IPS DF 19.7 (cell line): ENCODE data around the gene SLC66A2.

Experiments
- DNase-seq: peaks from one replicate; pipeline ENCODE4 v3.0.0-alpha.2; 2013; ENCODE audit warnings: low read depth, low spot score

SLC66A2 gene

DNA sequence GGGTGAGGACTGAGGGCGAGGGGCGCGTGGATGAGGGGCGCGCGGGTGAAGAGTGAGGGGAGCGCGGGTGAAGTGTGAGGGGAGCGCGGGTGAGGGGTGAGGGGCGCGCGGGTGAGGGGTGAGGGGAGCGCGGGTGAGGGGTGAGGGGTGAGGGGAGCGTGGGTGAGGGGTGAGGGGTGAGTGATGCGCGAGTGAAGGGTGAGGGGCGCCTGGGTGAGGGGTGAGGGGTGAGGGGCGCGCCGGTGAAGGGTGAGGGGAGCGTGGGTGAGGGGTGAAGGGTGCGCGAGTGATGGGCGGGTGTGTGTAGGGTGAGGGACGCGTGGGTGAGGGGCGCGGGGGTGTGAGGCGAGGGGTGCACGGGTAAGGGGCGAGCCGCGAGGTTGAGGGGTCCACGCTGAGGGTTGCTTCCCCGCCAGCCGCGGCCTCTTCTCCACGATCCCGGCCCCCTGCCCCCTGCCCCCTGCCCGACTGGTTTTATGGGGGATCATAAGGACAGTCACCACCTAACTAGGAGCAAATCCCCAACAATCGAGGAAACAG lies 1.1 kb upstream of the SLC66A2 start:
- DNase-seq: no peak

DNA sequence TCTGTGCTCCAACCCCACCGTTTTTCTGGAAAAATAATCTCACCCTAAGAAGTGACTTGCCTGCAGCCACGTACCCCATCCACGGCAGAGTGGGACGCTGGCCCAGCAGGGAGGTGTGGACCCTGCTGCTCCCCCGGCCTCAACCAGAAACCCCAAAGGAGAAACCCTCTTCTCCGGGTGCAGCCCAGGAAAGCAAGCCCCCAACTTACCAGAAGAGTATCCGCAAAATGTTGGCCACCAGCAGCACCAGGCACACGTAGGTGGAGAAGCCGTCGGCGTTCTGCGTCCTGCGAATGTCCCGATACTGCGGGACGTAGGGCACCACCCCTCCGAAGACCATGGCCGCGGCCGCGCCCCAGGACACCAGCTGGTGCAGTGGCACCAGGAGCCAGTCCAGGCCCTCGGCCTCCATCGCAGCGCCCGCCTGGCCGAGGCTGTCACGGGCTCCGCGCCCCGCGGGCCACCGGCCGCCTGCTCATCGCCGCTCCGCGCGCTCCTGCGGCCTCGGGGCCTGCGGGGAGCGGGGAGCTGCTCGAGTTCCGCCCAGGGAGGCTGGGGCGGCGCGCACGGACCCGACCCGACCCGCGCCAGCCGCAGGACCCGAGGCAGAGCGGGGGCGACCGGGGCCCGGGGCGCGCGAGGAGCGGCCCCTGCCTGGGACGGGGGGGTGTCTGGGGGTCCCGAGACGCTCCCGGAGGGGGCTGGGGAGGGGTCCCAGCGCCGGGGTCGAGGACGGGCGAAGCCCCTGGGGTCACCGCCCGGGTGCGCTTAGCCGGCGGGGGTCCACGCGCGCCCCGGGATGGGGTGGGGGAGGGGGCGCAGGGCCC lies 725 bp downstream of the SLC66A2 start:
- DNase-seq: no peak

DNA sequence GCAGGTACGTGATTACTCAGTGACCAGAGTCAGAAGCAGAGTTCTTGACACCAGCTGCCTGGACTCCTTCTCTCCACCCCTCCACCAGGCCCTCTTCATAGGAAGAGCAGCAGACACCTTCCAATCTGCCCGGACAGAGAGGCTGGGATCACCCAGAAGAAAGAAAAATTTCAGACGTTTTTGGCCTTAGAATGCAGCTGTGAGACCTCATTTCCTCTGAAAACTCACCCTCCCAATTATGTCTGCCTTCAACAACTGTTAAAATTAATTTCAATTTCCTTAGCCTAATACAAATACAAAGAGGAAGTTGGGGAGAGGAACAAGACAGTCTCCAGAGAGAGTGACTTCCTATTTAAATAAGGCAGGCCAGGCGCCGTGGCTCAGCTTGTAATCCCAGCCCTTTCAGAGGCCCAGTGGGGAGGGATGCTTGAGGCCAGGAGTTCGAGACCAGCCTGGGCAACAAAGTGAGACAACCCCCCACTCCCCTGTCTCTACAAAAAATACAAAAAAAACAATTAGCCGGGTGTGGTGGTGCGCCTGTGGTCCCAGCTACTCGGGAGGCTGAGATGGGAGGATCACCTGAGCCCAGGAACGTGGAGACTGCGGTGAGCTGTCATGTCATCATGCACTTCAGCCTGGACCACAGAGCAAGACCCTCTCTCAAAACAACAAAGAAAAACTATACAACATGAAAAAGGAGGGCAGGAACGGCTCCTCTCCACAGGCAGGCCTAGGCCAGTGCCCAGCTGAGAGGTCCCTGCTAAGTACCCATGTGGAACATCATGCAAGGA lies 1.6 kb downstream of the SLC66A2 start:
- no peak for DNase-seq

DNA sequence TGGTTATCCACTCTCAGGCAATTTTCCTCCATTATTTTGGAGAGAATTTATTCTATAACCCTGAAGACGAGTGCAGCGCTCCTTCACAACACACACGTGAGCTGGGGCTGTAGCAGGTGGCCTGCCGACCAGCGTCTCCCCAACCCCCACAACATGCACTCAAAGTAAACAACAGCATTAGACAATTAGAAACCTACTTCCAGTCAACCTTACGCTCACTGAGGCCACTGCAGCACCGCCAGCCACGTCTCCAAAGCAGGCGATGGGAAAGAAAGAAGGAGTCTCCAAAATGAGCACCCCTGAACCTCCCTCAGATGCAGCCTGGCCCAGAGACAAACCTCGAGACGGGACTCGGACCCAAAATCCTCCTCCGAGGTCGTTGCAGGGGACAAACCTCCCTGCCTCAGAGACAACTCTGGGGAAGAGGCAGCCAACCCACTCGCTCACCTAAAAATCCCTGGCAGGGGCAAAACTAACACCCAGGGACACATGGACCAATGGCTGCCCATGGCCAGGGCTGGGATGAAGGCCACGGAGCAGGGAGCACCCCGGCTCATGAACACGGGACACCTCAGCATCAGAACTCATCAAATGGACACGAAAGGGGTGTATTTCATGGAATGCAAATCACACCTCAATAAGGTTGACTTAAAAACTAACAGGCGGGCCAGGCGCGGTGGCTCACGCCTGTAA lies 2.6 kb downstream of the SLC66A2 start:
- no peak for DNase-seq

DNA sequence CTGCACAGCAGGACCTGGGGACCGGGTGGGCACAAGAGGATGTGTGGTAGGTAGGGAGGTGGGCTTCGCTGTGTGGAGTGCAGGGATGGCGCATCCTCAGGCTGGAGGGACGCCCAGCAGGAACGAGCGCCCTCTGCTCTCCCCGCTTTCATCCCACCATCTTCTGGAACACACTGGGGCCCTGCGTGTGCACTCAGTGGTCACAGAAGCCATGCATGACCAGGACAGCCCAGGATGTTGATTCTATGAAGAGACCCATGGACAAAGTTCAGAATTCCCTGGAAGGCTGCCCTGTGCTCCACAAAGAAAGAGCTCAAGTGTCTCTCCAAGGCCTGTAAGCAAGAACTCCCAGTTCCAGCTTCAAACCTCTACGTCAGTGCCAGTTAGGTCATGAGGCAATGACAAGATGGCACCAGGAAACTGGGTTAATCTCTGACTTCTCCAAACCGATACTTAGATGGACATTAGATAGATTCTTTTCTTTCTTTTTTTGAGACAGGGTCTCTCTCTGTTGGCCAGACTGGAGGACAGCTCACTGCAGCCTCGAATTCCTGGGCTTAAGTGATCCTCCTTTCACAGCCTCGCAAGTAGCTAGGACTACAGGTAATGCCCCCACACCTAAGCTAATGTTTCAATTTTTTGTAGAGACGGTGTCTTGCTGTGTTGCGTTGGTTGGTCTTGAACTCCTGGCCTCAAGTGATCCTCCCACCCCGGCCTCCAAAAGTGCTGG lies 3.4 kb downstream of the SLC66A2 start:
- no peak for DNase-seq

DNA sequence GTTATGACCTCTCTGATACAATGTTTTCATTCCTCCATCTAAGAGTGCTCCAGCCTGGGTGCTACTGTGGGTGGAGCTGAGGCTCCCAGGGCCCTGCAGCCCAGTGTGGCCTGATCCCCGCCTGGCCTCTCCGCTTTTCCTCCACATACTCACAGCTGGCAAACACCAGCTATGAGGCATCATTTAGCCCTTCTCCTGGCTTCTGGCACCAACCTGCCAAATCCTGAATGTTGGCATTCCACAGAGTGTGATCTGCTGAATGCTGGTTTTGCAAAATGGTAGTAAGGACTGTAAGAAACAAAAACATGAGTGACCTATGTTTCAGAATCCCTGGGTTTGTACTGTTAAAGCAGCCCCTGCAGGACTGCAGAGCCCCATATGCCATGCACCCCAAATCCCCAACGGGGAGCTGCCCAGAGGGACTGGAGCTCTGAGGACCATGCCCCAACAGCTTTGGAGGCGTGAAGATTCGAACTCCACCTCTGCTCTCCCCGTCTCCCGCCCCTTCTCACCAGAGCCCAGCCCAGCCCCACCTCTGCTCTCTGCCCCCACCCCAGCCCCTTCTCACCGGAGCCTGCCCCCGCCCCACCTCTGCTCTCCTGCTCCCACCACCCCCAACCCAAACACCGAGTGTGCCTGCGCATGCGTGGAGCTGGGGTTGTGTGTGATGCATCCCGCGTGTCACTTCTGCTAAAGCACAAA lies 4.2 kb downstream of the SLC66A2 start:
- no peak for DNase-seq

DNA sequence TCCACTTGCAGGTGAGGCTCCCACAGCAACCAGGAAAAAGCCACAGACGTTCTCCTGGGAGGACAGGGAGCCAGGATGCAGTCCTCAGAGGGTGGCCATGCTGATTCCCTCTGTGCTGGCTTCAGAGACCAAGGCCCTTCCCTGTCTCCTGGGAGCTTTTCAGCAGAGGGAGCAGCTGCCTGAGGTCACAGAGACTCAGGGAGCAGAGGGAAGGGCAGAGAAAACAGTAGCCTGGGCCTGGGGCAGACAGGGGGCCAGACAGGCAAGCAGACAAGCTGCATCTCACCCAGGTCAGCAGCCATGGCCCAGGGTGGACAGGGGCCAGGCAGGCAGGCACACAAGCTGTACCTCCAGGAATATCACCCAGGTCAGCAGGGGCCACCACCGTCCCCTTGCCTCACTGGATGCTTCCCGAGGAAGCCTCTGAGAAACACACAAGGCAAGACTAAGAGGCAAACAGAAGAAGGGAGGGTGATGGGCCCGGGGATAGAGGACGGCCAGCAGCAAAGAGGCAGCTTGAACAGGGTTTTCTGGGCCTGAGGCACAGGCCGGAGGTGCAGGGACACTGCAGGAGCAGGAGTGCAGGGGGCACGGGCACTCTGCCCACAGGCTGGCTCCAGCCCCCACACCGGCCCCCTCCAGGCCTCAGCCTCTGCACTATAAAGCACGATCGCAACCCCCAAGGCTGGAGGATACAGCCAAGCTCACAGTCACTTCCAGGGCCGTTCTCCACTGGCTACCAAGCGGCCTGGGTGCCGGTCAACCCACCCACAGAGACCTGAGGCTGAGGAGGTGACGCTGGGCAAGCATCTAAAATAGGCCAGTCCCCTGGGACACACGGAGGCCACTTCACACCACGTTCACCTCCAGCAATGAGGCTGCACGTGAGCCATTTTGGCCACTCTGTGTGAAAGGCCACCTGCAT lies 6.1 kb downstream of the SLC66A2 start:
- DNase-seq: no peak

DNA sequence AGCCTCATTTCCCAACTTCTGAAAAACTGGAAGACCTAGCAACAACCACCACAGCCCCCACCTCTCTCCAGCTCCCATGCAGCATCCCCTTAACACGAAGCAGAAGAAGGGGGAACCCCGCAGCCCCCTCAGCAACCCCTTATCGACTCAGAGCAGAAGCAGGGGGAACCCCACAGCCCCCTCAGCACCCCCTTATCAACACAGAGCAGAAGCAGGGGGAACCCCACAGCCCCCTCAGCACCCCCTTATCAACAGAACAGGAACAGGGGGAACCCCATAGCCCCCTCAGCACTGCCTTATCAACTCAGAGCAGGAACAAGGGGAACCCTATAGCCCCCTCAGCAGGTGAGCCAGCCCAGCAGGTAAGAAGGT lies 6.7 kb downstream of the SLC66A2 start:
- DNase-seq: no peak

DNA sequence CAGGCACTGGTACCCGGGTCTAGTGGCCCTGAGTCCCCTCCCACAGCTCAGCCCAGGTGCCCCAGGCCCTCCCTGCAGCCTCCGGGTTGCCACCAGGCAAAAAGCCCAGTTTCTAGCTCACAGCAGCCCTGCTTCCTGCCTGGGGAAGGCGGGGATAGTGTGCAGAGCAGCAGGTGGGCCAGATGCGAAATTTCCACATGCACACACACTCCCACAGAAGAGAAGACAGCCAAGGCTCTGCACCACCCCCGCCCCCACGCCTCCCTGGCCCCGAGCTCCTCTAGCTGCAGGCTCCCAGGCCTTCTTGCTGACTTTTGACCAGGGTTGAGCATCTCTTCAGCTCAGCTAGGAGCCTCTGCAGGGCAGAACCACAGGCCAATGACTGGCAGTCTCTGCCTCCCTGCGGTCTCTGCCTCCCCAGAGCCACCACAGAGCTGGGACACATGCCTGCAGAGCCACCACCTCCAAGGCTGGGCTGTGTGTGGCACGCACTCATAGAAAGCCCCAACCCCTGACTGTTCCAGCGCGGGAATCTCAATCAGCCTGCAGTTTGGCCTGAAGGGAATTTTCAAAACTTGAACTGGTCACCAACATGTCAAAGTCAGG lies 7.2 kb downstream of the SLC66A2 start:
- DNase-seq: no peak

DNA sequence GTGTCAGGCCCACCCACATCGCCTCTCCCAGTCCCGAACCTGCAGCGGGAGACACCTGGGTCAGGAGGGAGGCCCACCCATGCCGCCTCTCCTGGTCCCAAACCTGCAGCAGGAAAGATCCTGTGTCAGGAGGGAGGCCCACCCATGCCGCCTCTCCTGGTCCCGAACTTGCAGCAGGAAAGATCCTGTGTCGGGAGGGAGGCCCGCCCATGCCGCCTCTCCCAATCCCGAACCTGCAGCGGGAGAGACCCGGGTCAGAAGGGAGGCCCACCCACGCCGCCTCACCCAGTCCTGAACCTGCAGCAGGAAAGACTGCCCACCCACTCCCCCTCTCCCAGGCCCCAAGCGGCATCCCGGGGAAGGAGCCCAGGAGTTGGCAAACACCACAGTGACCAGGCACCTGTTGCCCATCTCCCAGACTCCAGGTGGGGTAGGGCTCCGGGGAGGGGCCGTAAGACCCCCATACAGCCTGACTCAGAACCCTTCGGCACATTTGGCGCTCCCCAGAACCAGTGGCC lies 7.8 kb downstream of the SLC66A2 start:
- DNase-seq: no peak

DNA sequence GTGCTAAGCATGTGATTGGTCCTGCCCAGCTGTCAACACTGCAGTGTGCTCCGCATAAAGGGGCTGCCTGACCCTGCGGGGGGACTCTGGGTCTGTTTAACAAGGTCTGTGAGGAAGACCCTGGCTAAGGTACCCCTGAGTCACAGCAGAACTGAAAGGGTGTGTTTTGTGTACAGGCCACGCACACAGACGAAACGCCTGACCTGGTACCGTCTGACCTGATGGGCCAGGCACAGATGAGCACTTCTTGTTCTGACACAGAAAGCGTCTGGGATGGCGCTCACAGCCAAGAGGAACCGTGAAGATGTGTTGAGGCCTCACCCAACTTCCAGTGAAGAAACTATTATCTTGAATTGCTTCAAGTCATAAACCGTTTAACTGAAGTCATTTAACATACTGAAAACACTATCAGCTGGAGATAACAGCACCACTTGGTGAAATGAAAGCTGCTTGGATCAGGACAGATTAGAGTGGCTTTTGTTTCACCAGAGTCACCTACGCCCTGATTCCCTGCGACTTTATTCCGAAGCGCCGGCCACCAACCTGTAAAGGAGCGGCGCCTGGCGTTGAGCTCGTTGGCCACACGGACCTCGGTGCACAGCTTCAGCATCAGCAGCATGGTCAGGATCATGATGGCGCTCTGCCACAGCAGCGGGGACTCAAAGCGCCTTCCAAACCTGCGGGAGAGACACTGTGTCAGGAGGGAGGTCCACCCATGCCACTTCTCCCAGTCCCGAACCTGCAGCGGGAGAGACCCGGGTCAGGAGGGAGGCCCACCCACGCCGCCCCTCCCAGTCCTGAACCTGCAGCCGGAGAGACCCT lies 8.5 kb downstream of the SLC66A2 start:
- no peak for DNase-seq

DNA sequence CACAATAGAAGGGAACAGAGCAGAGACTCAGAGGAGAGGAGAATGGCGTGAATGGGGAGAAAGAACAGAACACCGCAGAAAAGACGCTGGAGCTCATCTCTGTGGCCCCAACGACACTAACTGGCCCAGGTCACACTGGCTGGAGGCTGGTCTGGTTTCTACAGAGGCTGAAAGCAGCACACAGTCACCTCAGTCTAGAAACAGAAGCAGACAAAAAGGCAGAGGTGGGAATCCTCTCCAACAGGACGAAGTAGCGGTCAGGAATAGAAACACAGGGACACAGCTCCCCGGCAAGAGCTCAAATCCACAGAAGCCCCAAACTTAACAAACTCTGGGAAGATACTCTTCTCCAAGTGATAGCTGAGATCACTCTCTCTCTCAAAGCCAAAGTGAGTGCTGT lies 9.2 kb downstream of the SLC66A2 start:
- DNase-seq: no peak

DNA sequence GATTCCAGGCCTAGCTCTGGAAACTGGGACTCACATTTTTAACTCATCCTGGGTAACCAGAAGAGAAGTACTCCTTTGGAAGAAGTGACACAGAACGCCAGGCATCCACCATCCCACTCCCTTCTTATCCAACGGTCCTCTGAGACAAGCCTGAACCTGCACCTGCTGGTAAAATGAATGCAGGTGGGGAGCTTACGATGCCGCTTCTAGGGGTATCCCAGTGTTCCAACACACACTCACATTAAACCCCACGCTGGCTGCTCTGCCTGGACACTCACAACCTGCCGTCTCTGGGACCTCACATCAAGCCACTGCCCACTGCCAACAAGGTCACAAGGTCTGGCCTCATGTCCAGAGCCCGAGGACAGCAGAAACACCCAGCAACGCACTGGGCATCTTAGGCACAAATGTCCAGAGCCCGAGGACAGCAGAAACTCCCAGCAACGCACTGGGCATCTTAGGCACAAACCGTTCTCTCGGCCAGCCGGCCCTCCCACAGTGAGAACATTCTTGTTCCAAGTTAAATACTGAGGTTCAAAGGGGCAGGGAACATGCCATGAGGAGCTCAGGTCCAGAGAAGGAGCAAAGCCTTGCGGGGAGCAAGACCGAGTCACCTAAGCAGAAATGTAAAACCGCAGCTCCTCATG lies 9.9 kb downstream of the SLC66A2 start:
- DNase-seq: no peak

DNA sequence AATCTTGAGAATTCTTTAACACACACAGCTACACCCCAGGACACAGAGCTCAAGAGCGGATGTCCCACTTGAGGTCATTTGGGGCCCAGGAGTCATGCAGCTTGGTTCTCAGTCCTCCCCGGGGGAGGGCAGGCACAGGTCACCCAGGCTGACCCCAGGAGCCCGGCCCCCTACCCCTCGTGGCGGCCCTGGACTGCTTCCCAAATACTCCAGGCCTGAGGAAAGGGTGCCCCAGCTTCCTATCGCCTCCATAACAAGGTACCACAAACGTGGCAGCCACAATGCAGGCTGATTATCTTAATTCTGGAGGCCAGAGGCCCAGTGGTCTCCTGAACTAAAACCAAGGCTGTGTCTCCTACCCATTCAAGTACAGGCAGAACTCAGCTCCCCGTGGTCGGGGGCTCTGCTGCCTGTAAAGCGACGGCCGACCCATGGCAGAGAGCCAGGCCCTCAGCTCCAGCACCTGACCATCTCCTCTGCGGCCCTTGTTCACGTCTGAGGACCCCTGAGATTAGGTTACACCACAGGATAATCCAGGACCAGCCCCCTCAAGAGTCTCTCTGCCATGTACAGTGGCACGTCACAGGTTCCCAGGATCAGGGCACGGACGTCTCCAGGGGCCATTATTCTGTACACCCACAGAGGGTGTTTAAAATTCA lies 10.5 kb downstream of the SLC66A2 start:
- DNase-seq: no peak

DNA sequence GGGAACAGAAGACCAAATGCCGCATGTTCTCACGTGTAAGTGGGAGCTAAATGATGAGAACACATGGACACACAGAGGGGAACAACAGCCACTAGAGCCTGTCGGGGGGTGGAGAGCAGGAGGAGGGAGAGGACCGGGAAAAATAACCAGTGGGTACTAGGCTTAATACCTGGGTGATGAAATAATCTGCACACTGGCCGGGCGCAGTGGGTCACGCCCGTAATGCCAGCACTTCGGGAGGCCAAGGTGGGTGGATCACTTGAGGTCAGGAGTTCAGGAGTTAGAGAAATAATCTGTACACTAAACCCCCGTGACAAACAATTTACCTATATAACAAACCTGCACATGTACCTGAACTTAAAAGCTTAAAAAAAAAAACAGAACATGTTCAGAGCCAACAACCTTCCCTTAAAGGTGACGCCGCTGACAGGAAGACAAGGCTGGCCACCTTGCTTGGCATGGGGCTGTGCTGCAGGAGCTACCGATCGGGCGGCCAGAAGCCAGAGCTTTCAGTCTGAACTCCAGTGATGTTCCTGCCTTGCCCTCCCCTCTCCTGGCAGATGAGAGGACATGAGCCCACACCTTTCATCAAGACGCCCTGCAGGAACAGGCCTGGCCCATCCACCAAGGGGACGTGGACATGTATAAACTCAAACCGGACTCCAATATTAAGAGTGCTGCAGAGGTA lies 11.2 kb downstream of the SLC66A2 start:
- DNase-seq: no peak

DNA sequence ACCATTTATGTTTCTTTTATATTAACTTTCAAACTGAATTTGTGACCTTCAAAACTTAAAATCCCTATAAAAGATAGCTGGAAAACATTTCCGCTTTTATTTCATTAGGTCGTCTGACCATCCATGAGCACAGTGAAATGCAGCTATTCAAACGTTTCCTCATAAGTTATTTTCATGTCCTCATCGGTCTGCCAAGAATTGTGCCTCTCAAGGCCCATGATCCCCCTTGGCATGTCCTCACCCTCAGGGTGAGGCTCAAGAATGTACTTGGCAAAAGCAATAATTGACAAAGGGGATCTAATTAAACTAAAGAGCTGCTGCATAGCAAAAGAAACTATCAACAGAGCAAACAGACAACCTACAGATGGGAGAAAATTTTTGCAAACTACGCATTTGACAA lies 12.4 kb downstream of the SLC66A2 start:
- no peak for DNase-seq

DNA sequence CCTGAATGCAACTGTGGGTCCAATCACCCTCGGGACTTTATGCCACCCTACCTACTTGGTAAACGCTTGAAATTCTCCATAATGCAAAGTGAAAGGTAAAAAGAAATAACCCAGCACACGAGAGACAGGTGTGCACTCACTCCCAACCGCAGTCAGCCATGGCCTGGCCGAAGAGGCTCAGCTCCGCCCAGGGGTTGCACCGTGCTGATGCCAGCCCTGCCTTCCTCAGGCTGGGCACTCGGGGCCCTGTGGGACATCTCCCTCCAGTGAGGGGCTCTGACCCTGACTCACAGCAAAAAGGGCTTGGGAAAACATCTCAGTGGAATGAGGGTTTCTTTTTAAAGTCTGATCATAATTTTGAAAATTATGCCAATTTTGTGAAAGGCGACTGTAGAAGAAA lies 13.3 kb downstream of the SLC66A2 start:
- DNase-seq: no peak
